CD4-positive, CD25-positive, alpha-beta regulatory T cell (primary cell): Measurements from ENCODE around the gene SDK1. TPM values are rescaled to one million over a fixed set of nuclear protein-coding genes. Genes with fewer than 3 reads are reported as not detected.
A peak's percentile ranks its signal among the peaks of the same experiment; 100 is the strongest.

Experiments used
- ATAC-seq, 2 donors: fragments of 150-1000 bp; cut with Tn5 transposase; one replicate each; pipeline ENCODE4 v1.10.0; 2021; ENCODE audit warnings: low read depth in 2 of 2, moderate number of reproducible peaks in 2 of 2, moderate library complexity in 1 of 2
- DNase-seq, 3 donors: peaks; one replicate each; pipeline versions ENCODE4 v3.0.0 to v3.0.0-alpha.2; 2012 to 2022; ENCODE audit warnings: mixed read lengths in 1 of 3
- H3K27ac ChIP-seq: one replicate; pipeline ENCODE4 v1.7.0; 2013; ENCODE audit warnings: mild to moderate bottlenecking, low read length; ENCODE audit not compliant: insufficient read depth, poor library complexity, severe bottlenecking
- H3K27me3 ChIP-seq: one replicate; pipeline ENCODE4 v1.7.0; 2013; ENCODE audit warnings: low read length; ENCODE audit not compliant: control insufficient read depth, insufficient read depth
- H3K36me3 ChIP-seq: one replicate; pipeline ENCODE4 v1.7.0; 2013; ENCODE audit warnings: mild to moderate bottlenecking, low read length, moderate library complexity; ENCODE audit not compliant: control insufficient read depth, insufficient read depth
- H3K4me1 ChIP-seq: 2 replicates; pipeline ENCODE4 v1.7.0; 2013; ENCODE audit warnings: mild to moderate bottlenecking, low read length; ENCODE audit not compliant: insufficient read depth, control insufficient read depth, poor library complexity, severe bottlenecking
- H3K4me3 ChIP-seq: one replicate; pipeline ENCODE4 v1.7.0; 2013; ENCODE audit warnings: low read depth, mild to moderate bottlenecking, low read length, moderate library complexity
- H3K9me3 ChIP-seq, 2 experiments: 1 replicate in 1 of 2; 2 replicates in 1 of 2; pipeline ENCODE4 v1.7.0; 2013; ENCODE audit warnings: low read length in 2 of 2, mild to moderate bottlenecking in 1 of 2, moderate library complexity in 1 of 2; ENCODE audit not compliant: control insufficient read depth in 2 of 2
- H3K27ac Mint-ChIP-seq, 3 donors: one replicate each; pipeline ENCODE4 v1.8.0; 2020 to 2022; ENCODE audit warnings: mild to moderate bottlenecking in 3 of 3, mixed read lengths in 3 of 3, moderate library complexity in 2 of 3
- H3K27me3 Mint-ChIP-seq: one replicate; pipeline ENCODE4 v1.8.0; 2022; ENCODE audit warnings: mild to moderate bottlenecking, mixed read lengths
- H3K36me3 Mint-ChIP-seq: one replicate; pipeline ENCODE4 v1.8.0; 2020; ENCODE audit warnings: mixed read lengths
- H3K4me1 Mint-ChIP-seq, 4 donors: one replicate each; pipeline ENCODE4 v1.8.0; 2020 to 2022; ENCODE audit warnings: mixed read lengths in 4 of 4, mild to moderate bottlenecking in 1 of 4
- H3K4me3 Mint-ChIP-seq, 4 donors: one replicate each; pipeline ENCODE4 v1.8.0; 2020 to 2022; ENCODE audit warnings: mild to moderate bottlenecking in 4 of 4, mixed read lengths in 4 of 4, moderate library complexity in 3 of 4
- H3K9me3 Mint-ChIP-seq, 7 donors: one replicate each; pipeline ENCODE4 v1.8.0; 2020 to 2022; ENCODE audit warnings: mixed read lengths in 7 of 7, mild to moderate bottlenecking in 3 of 7, moderate library complexity in 2 of 7
- polyA plus RNA-seq, 4 donors: library from polyadenylated mRNA; unstranded; fragments of 300-500 nt; fragmentation: Illumina TruSeq; gene quantifications; one replicate each; pipeline ENCODE4 v1.2.3, GENCODE V29; 2021
- total RNA-seq: library from RNA; stranded (reverse); gene quantifications from one replicate; pipeline ENCODE4 v1.2.3, GENCODE V29; 2022

SDK1 gene
- total and polyA plus RNA-seq, 5 donors from 2014 or later, result 0.47 TPM; not detected in 4

DNA sequence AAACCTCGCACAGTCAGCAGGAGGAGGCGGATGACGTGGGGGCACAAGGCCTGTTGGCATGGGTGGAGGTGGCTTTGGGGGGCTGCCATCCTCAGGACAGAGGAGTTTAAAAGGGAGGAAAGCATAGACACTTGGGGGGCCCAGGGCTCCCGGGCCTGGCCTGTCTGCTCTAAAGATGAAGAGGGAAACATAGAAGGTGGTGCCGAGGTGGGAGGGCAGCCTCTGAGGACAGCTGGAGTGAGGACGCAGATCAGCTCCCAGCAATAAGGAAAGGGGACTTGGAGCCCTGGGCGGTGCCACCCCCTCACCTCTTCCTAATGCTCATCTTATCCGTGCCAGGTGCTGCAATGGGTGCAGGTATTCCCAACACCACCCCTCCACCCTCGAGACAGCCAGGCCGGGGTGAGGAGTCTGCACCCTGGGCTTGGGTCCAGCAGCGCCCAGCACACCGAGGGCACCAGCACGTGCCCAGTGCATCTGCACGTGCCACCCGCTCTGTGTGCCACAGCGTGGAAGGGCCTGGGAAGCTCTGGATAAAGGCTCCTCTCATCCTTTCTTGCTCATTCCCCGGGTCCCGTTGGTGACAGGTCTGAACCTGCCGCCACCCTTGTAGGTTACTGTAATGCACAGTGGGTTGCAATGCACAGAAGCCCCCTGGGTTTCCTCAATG is 815.0 kb downstream of the SDK1 start:
- peaks cover under 1% of the 10 kb centered on the region in 2 experiments for H3K9me3 ChIP-seq
- H3K4me1 ChIP-seq, result no peaks in the 10 kb centered on the region
- H3K27ac ChIP-seq, result no peak overlapping the region
- Mint-ChIP-seq H3K4me3 (no peak overlapping the region), H3K9me3 (peaks cover 0 to 12% (median 5%) of the 10 kb centered on the region in 7 donors), H3K4me1 (no peaks in the 10 kb centered on the region), H3K27ac (peak overlapping the region in 1 of 3 donors; percentile 84), H3K36me3 (no peaks in the 10 kb centered on the region), H3K27me3 (no peaks in the 10 kb centered on the region)
- no peaks in the 10 kb centered on the region for H3K36me3 ChIP-seq
- ATAC-seq, result no peak
- no peak overlapping the region for H3K4me3 ChIP-seq
- no peak for DNase-seq
- no peaks in the 10 kb centered on the region for H3K27me3 ChIP-seq

GRCh38 chr7:4119848-4120247 is 818.8 kb downstream of the SDK1 start:
- Histone ChIP-seq H3K4me1 (no peaks in the 10 kb centered on the region), H3K9me3 (peaks cover 6 to 7% of the 10 kb centered on the region in 2 experiments), H3K4me3 (no peak overlapping the region), H3K27ac (no peak overlapping the region), H3K36me3 (no peaks in the 10 kb centered on the region), H3K27me3 (no peaks in the 10 kb centered on the region)
- DNase-seq, result no peak
- H3K27ac Mint-ChIP-seq, result no peak overlapping the region
- H3K4me3 Mint-ChIP-seq, result no peak overlapping the region
- ATAC-seq, result no peak
- no peaks in the 10 kb centered on the region for H3K36me3 Mint-ChIP-seq
- H3K27me3 Mint-ChIP-seq, result no peaks in the 10 kb centered on the region
- H3K9me3 Mint-ChIP-seq, result peaks cover 1 to 25% (median 14%) of the 10 kb centered on the region in 7 donors
- no peaks in the 10 kb centered on the region for H3K4me1 Mint-ChIP-seq

- no peaks in the 10 kb centered on the region for H3K27me3 Mint-ChIP-seq
- H3K27ac ChIP-seq, result no peak overlapping the region
- H3K4me1 Mint-ChIP-seq, result no peaks in the 10 kb centered on the region
- DNase-seq (no peak), ATAC-seq (no peak)
- H3K9me3 ChIP-seq, result peaks cover 6 to 7% of the 10 kb centered on the region in 2 experiments
- no peak overlapping the region for H3K4me3 Mint-ChIP-seq
- peaks cover 1 to 27% (median 13%) of the 10 kb centered on the region in 7 donors for H3K9me3 Mint-ChIP-seq
- H3K36me3 ChIP-seq, result no peaks in the 10 kb centered on the region
- no peak overlapping the region for H3K4me3 ChIP-seq
- no peak overlapping the region for H3K27ac Mint-ChIP-seq
- no peaks in the 10 kb centered on the region for H3K36me3 Mint-ChIP-seq
- no peaks in the 10 kb centered on the region for H3K4me1 ChIP-seq
- H3K27me3 ChIP-seq, result no peaks in the 10 kb centered on the region
Observed at GRCh38 chr7:4123346-4123745, 822.3 kb downstream of the SDK1 start.

DNA sequence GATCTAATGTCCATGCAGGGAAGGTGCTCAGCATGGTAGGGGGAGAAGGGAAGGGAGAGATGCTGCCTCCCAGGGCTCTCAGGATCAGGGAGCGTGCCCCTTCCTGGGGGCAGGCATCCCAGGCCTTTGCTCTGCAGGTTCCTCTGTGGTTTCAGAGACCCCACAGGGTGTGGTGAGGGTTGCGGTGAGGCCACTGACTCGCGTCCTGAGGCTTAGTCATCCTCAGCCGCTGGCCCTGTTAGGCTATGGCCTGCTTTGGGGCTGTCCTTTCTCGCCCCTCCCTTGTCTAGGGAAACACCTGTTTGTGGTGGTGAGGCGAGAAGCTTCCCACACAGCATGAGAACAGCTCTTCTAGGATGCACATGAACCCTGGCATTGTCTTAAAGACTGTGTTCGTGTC is 822.8 kb downstream of the SDK1 start:
- Mint-ChIP-seq H3K27me3 (no peaks in the 10 kb centered on the region), H3K36me3 (no peaks in the 10 kb centered on the region), H3K9me3 (peaks cover 0 to 27% (median 10%) of the 10 kb centered on the region in 7 donors), H3K27ac (no peak overlapping the region), H3K4me1 (no peaks in the 10 kb centered on the region), H3K4me3 (peak overlapping the region in 1 of 4 donors; percentile 32)
- DNase-seq, result no peak
- Histone ChIP-seq H3K4me3 (no peak overlapping the region), H3K9me3 (peaks cover 6 to 7% of the 10 kb centered on the region in 2 experiments), H3K4me1 (no peaks in the 10 kb centered on the region), H3K27me3 (no peaks in the 10 kb centered on the region), H3K27ac (no peak overlapping the region), H3K36me3 (no peaks in the 10 kb centered on the region)
- ATAC-seq, result peak in 1 of 2 donors; percentile 39

GRCh38 chr7:4124556-4125477 is 823.8 kb downstream of the SDK1 start:
- Mint-ChIP-seq H3K9me3 (peaks cover 0 to 24% (median 9%) of the 10 kb centered on the region in 7 donors), H3K27ac (peak overlapping the region in 1 of 3 donors; percentile 16), H3K36me3 (no peaks in the 10 kb centered on the region), H3K27me3 (no peaks in the 10 kb centered on the region), H3K4me1 (no peaks in the 10 kb centered on the region), H3K4me3 (no peak overlapping the region)
- H3K4me3 ChIP-seq, result no peak overlapping the region
- DNase-seq, result no peak
- ATAC-seq, result no peak
- peaks cover 6 to 7% of the 10 kb centered on the region in 2 experiments for H3K9me3 ChIP-seq
- no peak overlapping the region for H3K27ac ChIP-seq
- H3K27me3 ChIP-seq, result no peaks in the 10 kb centered on the region
- H3K36me3 ChIP-seq, result no peaks in the 10 kb centered on the region
- no peaks in the 10 kb centered on the region for H3K4me1 ChIP-seq

DNA sequence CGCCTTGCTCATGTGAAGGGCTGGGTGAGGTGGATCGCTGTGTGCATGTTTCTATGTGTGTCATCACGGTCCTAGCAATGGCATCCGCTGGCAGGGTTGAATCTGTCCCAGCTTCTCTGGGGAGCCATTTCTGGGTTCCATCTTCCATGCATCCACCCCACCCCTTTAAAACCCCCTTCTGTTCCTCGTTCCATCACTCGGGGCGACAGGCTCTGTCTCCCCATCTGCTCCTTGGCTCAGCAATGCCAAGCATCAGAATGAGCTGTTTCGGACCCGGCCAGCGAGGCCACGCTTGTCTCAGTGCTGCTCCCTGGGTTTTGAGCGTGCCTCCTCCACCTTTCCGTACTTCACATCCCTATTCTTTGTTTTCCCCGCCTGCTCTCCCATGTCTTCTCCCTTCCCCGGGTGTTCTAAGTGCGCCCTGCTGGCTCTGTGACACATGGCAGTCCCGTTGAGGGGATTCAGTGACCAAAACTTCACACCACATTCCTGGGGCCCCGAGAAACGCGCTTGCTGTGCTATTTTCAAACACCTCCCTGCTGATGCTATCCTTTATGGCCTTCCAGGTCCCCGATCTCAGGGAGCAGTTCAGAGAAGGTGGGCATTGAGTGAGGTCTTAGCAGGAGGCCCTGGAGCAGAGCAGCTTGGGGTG is 827.0 kb downstream of the SDK1 start:
- H3K4me1 ChIP-seq, result no peaks in the 10 kb centered on the region
- no peaks in the 10 kb centered on the region for H3K9me3 ChIP-seq
- H3K36me3 Mint-ChIP-seq, result no peaks in the 10 kb centered on the region
- DNase-seq (no peak), ATAC-seq (no peak)
- H3K27ac ChIP-seq, result no peak overlapping the region
- no peaks in the 10 kb centered on the region for H3K4me1 Mint-ChIP-seq
- H3K27ac Mint-ChIP-seq, result no peak overlapping the region
- no peaks in the 10 kb centered on the region for H3K27me3 Mint-ChIP-seq
- peaks cover 0 to 6% (median 0%) of the 10 kb centered on the region in 7 donors for H3K9me3 Mint-ChIP-seq
- H3K4me3 ChIP-seq, result no peak overlapping the region
- H3K4me3 Mint-ChIP-seq, result no peak overlapping the region
- no peaks in the 10 kb centered on the region for H3K27me3 ChIP-seq
- no peaks in the 10 kb centered on the region for H3K36me3 ChIP-seq

GRCh38 chr7:4129481-4130122 is 828.5 kb downstream of the SDK1 start:
- Mint-ChIP-seq H3K27me3 (no peaks in the 10 kb centered on the region), H3K4me3 (no peak overlapping the region), H3K4me1 (no peaks in the 10 kb centered on the region), H3K27ac (no peak overlapping the region), H3K9me3 (peaks cover 0 to 6% (median 0%) of the 10 kb centered on the region in 7 donors), H3K36me3 (no peaks in the 10 kb centered on the region)
- no peak overlapping the region for H3K27ac ChIP-seq
- no peaks in the 10 kb centered on the region for H3K9me3 ChIP-seq
- H3K4me3 ChIP-seq, result no peak overlapping the region
- ATAC-seq (no peak), DNase-seq (no peak)
- no peaks in the 10 kb centered on the region for H3K4me1 ChIP-seq
- no peaks in the 10 kb centered on the region for H3K36me3 ChIP-seq
- H3K27me3 ChIP-seq, result no peaks in the 10 kb centered on the region
